Measurements from ENCODE around the gene ANKLE2. TPM values are rescaled to one million over a fixed set of nuclear protein-coding genes. Genes with fewer than 3 reads are reported as not detected.

The ANKLE2 gene
- total RNA-seq, 1 experiment from 2014 or later, result 85.9 TPM

GRCh38 chr12:132740313-132740646 lies 21.4 kb downstream of the ANKLE2 start:
- Histone ChIP-seq H4K20me1 (ENCODE audit: low read length) (peaks cover 28% of the 10 kb centered on the region; the same call in 1 of the 2 replicates), H3K4me2 (ENCODE audit: low read length) (no peak overlapping the region), H3K9ac (ENCODE audit: low read length) (no peak overlapping the region), H3K9me2 (replicated peaks; ENCODE audit: low read length) (no peaks in the 10 kb centered on the region), H3F3A (ENCODE audit: low read length, unreplicated experiment) (no peaks in the 10 kb centered on the region), H3K4me1 (ENCODE audit: insufficient read depth, low read length) (no peaks in the 10 kb centered on the region), H3K36me3 (ENCODE audit: low read depth, low read length) (peaks cover 85% of the 10 kb centered on the region), H3K4me3 (ENCODE audit: low read length) (no peak overlapping the region), H3K27ac (ENCODE audit: low read length) (no peak overlapping the region), H3K9me3 (ENCODE audit: low read length) (no peaks in the 10 kb centered on the region), H3K27me3 (ENCODE audit: low read length) (no peaks in the 10 kb centered on the region), H2AFZ (ENCODE audit: low read length) (no peak overlapping the region), H3K79me2 (ENCODE audit: low read length) (peaks cover 29% of the 10 kb centered on the region)
- ATAC-seq (no peak), DNase-seq (no peak)
- POLR2A ChIA-PET (ENCODE audit: unreplicated experiment), result no interaction called here
- TF ChIP-seq EZH2 (IDR thresholded peaks at IDR 0.05; ENCODE audit: low read length, unreplicated experiment) (no peak), EZH2phosphoT487 (IDR thresholded peaks at IDR 0.05; ENCODE audit: borderline replicate concordance, low read length) (no peak)
- TF ChIP-seq, protein P1, sequence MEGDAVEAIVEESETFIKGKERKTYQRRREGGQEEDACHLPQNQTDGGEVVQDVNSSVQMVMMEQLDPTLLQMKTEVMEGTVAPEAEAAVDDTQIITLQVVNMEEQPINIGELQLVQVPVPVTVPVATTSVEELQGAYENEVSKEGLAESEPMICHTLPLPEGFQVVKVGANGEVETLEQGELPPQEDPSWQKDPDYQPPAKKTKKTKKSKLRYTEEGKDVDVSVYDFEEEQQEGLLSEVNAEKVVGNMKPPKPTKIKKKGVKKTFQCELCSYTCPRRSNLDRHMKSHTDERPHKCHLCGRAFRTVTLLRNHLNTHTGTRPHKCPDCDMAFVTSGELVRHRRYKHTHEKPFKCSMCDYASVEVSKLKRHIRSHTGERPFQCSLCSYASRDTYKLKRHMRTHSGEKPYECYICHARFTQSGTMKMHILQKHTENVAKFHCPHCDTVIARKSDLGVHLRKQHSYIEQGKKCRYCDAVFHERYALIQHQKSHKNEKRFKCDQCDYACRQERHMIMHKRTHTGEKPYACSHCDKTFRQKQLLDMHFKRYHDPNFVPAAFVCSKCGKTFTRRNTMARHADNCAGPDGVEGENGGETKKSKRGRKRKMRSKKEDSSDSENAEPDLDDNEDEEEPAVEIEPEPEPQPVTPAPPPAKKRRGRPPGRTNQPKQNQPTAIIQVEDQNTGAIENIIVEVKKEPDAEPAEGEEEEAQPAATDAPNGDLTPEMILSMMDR (conservative IDR thresholded peaks at IDR 0.05; ENCODE audit: low read depth, low read length), result no peak
- no TSS peak for BruUV-seq (replicated peaks)
- intact Hi-C loops (cut with micrococcal nuclease), result no loop called here
- CTCF ChIA-PET, result no interaction called here

DNA sequence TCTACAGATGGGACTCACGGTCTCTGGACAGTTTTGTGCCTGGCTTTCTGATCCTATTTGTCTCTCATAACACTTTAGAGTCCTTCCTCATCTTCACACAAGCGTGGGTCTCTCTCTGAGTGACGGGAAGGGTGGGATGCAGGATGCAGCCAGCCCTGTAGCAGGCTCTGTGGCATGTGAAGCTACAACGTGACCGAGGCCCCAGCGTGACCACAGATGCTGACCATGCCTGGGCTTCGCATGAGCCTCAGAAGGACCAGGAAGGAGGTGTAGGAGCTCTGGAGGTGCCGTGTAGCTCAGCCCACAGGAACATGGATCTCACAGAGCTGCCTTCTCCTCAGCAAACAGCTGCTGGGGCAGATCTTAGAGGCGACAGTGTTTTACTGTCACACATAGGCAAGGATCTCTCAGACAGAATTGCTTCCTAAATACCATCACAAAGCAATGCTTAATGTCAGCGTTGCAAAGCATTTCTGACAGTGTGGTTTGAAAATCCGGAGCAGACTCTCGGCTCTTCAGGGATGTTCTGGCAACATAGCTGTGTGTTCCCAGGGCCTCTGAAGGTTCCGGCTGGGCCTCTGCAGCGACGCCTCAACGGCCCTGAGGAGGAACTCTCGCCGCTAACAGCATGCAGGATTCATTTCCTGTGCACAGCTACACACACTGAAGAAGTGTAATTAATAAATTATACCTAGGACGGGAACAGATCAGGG lies 21.9 kb downstream of the ANKLE2 start:
- no peak for DNase-seq
- Histone ChIP-seq H3F3A (ENCODE audit: low read length, unreplicated experiment) (no peaks in the 10 kb centered on the region), H3K9ac (ENCODE audit: low read length) (no peak overlapping the region), H4K20me1 (ENCODE audit: low read length) (peaks cover 28% of the 10 kb centered on the region; the same call in 1 of the 2 replicates), H3K27ac (ENCODE audit: low read length) (no peak overlapping the region), H3K9me2 (replicated peaks; ENCODE audit: low read length) (no peaks in the 10 kb centered on the region), H3K36me3 (ENCODE audit: low read depth, low read length) (peaks cover 85% of the 10 kb centered on the region), H3K4me1 (ENCODE audit: insufficient read depth, low read length) (no peaks in the 10 kb centered on the region), H3K27me3 (ENCODE audit: low read length) (no peaks in the 10 kb centered on the region), H3K4me2 (ENCODE audit: low read length) (no peak overlapping the region), H3K9me3 (ENCODE audit: low read length) (no peaks in the 10 kb centered on the region), H3K79me2 (ENCODE audit: low read length) (peaks cover 24% of the 10 kb centered on the region), H3K4me3 (ENCODE audit: low read length) (no peak overlapping the region), H2AFZ (ENCODE audit: low read length) (no peak overlapping the region)
- no peak for ATAC-seq
- no TSS peak for BruUV-seq (replicated peaks)
- TF ChIP-seq EZH2 (IDR thresholded peaks at IDR 0.05; ENCODE audit: low read length, unreplicated experiment) (no peak), EZH2phosphoT487 (IDR thresholded peaks at IDR 0.05; ENCODE audit: borderline replicate concordance, low read length) (no peak)
- TF ChIP-seq, protein P1 (conservative IDR thresholded peaks at IDR 0.05; ENCODE audit: low read depth, low read length), result no peak
- intact Hi-C loops (cut with micrococcal nuclease), result no loop called here
- ChIA-PET POLR2A (ENCODE audit: unreplicated experiment) (no interaction called here), CTCF (no interaction called here)

- H3K36me3 ChIP-seq (ENCODE audit: low read depth, low read length), result peaks cover 78% of the 10 kb centered on the region
- H4K20me1 ChIP-seq (ENCODE audit: low read length), result 0 out of 2 replicates have a peak, but pooled peaks cover 8% of the 10 kb centered on the region
- H3K4me1 ChIP-seq (ENCODE audit: insufficient read depth, low read length), result no peaks in the 10 kb centered on the region
- no peak overlapping the region for H3K4me3 ChIP-seq (ENCODE audit: low read length)
- no peak for TF ChIP-seq EZH2phosphoT487 (IDR thresholded peaks at IDR 0.05; ENCODE audit: borderline replicate concordance, low read length)
- TF ChIP-seq, protein P1 (conservative IDR thresholded peaks at IDR 0.05; ENCODE audit: low read depth, low read length), result no peak
- BruUV-seq (replicated peaks), result no TSS peak
- no peak overlapping the region for H2AFZ ChIP-seq (ENCODE audit: low read length)
- DNase-seq, result no peak
- no peaks in the 10 kb centered on the region for H3K9me2 ChIP-seq (replicated peaks; ENCODE audit: low read length)
- H3K79me2 ChIP-seq (ENCODE audit: low read length), result no peaks in the 10 kb centered on the region
- no peaks in the 10 kb centered on the region for H3K9me3 ChIP-seq (ENCODE audit: low read length)
- H3K27ac ChIP-seq (ENCODE audit: low read length), result no peak overlapping the region
- no peaks in the 10 kb centered on the region for H3F3A ChIP-seq (ENCODE audit: low read length, unreplicated experiment)
- ATAC-seq, result no peak
- H3K9ac ChIP-seq (ENCODE audit: low read length), result no peak overlapping the region
- intact Hi-C loops (cut with micrococcal nuclease), result no loop called here
- ChIA-PET CTCF (no interaction called here), POLR2A (ENCODE audit: unreplicated experiment) (no interaction called here)
- H3K4me2 ChIP-seq (ENCODE audit: low read length), result no peak overlapping the region
- no peaks in the 10 kb centered on the region for H3K27me3 ChIP-seq (ENCODE audit: low read length)
These were observed 24.7 kb downstream of the ANKLE2 start for GRCh38 chr12:132736913-132737312.

All from PC-3 (cell line).